ENCODE data around the gene NADK.

The NADK gene

DNA sequence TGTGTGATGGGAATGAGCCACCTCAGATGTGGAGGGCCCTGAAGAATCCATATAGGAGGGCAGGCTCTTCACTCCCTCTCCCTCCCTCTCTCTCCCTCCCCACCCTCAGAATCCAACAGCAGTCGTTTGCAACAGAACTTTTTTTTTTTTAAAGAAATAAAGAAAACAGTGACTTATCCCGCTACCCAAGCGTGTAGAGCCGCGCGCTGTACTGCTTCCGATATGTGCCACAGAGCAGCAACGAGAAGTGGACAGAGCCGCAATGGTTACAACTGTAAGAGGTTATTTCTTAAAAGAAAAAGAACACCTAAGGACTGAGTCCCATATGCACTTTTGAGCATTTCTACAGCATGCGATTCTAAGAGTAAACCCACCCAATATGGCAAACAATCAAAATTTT, 7.4 kb upstream of the NADK start:
- no peak for FAIRE-seq

DNA sequence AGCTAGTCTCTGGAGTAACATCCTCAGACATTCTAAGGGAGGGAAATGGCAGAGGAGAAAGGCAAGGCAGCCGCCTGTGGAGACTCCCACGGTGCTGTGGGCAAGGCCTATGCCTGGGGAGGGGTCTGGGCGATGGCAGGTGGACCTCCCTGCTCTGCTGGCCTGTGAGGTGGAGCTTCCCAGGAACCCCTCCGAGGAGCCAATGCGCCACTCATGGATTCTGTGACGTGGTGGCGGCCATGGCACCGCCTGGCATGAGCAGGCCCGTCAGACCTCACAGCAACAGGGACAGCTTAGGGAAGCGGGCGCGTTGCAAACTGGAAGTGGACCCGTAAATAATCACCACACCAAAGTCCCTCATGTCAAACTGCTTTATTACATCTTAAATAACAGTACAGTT, 6.7 kb upstream of the NADK start:
- no peak for FAIRE-seq

DNA sequence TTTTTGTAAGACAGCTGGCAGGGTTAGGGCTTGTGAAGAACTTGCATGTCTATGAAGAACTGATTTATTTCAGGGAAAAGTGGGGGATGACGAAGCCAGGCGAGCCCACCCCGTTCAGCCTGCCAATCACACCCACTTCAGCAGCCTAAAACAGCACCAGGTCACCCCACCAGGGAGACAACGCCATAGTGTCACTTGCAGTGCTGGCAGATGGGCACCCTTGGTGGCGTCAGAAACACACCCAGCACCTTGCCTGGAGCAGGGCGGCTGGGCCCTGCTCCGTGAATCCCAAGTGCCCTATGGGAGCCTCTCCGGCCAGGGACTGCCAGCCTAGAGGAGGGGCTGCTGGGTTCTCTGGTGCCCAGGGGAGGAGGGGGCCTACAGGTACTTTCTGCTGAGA, 5.0 kb upstream of the NADK start:
- FAIRE-seq = no peak

DNA sequence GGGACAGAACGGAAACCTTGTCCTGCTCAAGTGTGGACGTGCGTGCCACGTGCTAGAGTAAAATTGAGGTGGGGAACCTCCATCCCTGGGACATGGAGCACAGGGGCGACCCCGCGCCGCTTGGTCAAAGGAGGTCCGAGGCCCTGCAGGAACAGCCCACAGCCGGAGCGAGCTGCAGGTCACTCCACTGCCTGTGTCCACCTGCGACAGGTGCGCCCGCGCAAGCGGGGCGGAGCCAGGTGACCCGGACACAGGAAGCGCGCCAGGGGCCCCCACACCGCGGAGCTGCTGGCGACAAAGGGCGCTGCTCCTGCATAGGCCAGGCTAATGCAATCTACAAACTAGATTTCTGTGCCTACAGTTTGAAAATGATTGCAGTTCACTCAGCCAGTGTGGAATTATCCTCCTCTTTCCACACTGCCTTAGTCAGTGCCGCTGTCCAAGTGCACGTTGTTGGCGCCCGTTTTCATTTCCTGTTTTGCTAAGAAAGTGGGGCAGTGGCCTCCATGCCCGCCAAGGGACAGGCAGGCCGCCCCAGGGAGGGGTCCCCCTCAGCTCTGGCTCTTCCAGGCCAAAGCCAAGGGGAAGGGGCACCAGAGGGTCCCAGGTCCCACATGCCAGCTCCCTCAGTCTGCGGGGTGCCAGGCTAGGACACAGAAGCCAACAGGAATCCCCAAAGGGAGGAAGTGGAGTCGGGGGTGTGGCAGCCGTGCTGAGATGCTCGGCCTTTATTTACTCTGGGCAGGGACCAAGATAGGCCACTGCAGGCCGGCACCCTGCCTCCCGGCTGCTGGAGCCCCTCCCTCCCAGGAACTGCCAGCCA, 4.3 kb upstream of the NADK start:
- no peak for FAIRE-seq

- no peak for FAIRE-seq
These were observed 3.2 kb upstream of the NADK start for GRCh38 chr1:1781526-1781903.

- FAIRE-seq = no peak
These were observed 2.6 kb upstream of the NADK start for GRCh38 chr1:1780598-1781525.

- FAIRE-seq = no peak
These were observed 1.7 kb upstream of the NADK start for GRCh38 chr1:1779691-1780597.

GRCh38 chr1:1779320-1779675, 1.0 kb upstream of the NADK start:
- FAIRE-seq = no peak

DNA sequence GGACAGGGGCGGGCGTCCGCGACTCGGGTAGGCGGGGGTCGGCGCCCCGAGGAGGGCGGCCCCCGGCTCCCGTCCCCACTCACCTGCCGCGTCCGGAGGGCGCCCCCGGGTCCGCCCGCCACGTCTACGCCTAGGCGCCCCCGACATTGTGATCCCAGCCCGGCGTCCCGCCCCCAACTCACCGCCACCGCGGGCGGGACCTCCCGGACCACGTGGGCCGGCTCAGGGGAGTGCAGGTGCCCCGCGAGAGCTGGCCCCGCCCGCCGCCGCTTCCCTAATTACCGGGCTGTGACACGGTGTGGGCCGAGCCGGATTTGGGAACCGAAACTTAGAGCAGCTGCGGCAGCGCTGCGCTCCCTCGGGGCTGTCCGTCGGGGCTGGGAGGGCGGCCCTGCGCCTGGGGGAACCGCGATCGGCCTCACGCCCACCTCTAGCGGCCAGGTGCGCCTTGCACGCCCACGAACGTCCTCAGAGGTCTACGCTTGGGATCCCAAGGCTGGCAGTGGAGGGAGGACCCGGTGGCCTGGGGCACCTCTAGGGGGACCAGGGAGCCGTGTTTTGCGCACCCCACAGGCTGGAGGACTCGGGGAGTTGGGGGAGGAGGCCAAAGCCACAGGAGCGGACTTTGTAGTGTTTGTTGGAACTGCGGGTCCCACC, 521 bp upstream of the NADK start:
- no peak for FAIRE-seq

GRCh38 chr1:1777583-1777899, 729 bp downstream of the NADK start:
- no peak for FAIRE-seq

DNA sequence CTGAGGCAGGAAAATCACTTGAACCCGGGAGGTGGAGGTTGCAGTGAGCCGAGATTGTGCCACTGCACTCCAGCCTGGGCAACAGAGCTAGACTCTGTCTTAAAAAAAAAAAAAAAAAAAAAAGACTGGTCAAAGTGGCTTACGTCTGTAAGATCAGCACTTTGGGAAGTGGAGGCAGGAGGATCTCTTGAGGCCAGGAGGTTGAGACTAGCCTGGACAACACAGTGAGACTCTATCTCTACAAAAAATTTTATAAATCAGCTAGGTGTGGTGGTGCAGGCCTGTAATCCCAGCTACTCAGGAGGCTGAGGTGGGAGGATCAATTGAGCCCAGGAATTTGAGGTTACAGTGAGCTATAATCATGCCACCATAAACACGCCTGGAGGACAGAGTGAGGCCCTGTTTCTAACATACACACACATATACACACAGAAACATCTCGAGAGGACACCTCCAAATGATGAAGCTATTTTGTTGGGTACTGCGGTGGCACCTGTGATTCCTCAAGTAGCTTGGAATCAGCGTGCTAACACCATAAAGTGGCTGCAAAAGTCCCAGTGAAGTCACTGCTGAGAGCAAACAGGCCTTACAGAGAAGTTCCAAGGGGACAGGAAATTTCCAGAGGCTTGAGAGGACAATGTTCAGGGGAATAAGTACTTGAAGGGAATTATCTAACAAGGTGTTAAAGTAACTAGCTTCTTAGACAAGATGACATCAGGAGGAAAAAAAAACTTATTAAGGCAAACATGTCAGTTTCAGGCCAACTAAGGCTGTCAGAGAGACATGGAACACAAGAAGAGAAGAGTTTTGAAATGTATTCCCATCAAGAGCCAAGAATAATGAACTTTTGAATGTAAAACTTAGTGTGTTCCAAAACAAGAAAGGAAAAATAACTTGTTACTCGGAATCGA, 1.3 kb downstream of the NADK start:
- no peak for FAIRE-seq

- FAIRE-seq = no peak
These were observed 2.7 kb downstream of the NADK start for GRCh38 chr1:1775327-1776226.

- FAIRE-seq = no peak
These were observed 4.4 kb downstream of the NADK start for GRCh38 chr1:1773874-1774273.

GRCh38 chr1:1771096-1771495, 7.2 kb downstream of the NADK start:
- FAIRE-seq = no peak

- FAIRE-seq = no peak
These were observed 8.2 kb downstream of the NADK start for GRCh38 chr1:1770102-1770501.

DNA sequence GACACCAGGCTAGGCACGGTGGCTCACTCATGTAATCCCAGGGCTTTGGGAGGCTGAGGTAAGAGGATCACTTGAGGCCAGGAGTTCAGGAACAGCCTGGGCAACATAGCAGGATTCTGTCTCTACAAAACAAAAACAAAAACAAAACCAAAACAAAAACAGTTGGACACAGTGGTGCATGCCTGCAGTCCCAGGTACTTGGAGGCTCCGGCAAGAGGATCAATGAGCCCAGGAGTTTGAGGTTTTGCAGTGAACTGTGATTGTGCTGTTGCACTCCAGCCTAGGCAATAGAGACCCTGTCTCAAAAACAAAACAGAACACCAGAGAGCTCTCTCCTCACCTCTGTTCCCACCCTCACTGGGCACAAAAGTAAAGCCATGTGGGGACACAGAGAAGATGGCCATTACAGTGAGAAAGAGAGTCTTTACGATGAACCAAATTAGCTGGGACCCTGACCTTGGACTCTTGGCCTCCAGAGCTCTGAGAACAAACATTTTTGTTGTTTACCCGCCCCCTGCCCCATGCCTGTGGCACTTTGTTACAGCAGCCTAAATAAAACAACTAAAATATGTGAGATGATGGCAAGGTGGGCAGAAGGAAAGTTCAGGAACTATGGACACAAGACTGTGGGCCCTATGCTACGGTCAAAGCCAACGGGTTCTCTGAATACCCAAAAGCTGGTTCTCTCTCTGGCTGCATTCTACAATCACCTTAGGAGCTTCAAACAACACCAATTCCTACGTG, 9.8 kb downstream of the NADK start:
- FAIRE-seq = no peak

DNA sequence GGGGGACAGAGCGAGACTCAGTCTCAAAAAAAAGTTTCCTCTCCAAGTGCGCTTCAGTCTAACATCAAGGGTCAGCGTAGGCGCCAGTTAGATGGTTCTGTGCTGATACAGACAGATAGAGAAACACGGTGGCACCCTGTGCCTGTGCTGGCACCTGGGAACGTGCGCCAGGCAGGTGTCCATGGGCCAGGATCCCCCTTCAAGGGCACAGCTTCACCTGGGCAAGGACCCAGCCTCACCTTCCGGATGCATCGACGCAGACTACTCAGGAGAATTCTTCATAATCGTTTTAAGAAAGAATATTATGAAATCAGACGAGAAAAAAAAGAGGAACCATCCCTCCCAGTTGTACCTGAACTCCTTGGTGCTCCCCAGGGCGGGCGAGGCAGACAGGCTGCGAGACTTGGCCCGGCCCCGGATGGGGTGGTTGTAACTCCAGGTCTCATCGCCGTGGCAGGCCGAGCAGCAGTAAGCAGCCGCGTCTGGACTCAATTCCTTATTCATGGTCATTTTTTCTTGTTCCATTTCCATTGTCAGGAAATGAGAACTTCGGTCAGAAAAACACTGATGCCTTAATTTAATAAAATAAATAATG, 13.3 kb downstream of the NADK start:
- FAIRE-seq = no peak

GRCh38 chr1:1763657-1764621, 14.3 kb downstream of the NADK start:
- FAIRE-seq = no peak

Measured in islet of Langerhans (tissue), 1 donor.